H1 (cell line): ENCODE data around the gene SLX4. TPM values are rescaled to one million over a fixed set of nuclear protein-coding genes. Genes with fewer than 3 reads are reported as not detected.

Experiments used
- CTCF ChIA-PET: fragments of 300-600 bp; sonication (Branson Sonifier 250); formaldehyde crosslinking; loops from one replicate; lab custom pipeline; 2021; ENCODE audit not compliant: partially characterized antibody; lab: Charles Lee
- POLR2A ChIA-PET: fragments of 300-600 bp; sonication (Branson Sonifier 250); formaldehyde crosslinking; loops from one replicate; lab custom pipeline; 2021; ENCODE audit warnings: inconsistent platforms; ENCODE audit not compliant: partially characterized antibody; lab: Charles Lee
- DNase-seq, 2 experiments: peaks; one replicate each; pipeline versions ENCODE4 v3.0.0 to v3.0.0-alpha.2; 2010 to 2022; ENCODE audit warnings: low spot score in 2 of 2, low read depth in 1 of 2, mixed read lengths in 1 of 2
- FAIRE-seq: peaks from 2 replicates; lab custom pipeline; 2011; peaks lifted over from hg19 to GRCh38; lab: Jason Lieb, UNC
- H2AFZ ChIP-seq: 2 replicates; pipeline ENCODE4 v1.8.1; 2012; ENCODE audit warnings: low read length, inconsistent platforms
- H2AK5ac ChIP-seq: 2 replicates; pipeline ENCODE4 v1.6.1; 2013; ENCODE audit warnings: low read depth, low read length
- H2BK120ac ChIP-seq: replicated peaks from 2 replicates; pipeline ENCODE3; 2013; ENCODE audit warnings: low read depth, low read length, inconsistent platforms
- H2BK12ac ChIP-seq: 2 replicates; pipeline ENCODE4 v1.6.1; 2013; ENCODE audit warnings: low read depth, low read length
- H2BK15ac ChIP-seq: 2 replicates; pipeline ENCODE4 v1.6.1; 2013; ENCODE audit warnings: low read length
- H2BK20ac ChIP-seq: 2 replicates; pipeline ENCODE4 v1.6.1; 2013; ENCODE audit warnings: low read length
- H2BK5ac ChIP-seq: 2 replicates; pipeline ENCODE4 v1.6.1; 2013; ENCODE audit warnings: low read depth, low read length
- H3K14ac ChIP-seq: 2 replicates; pipeline ENCODE4 v1.6.1; 2013; ENCODE audit warnings: inconsistent platforms; ENCODE audit not compliant: insufficient read length
- H3K18ac ChIP-seq: 2 replicates; pipeline ENCODE4 v1.6.1; 2013; ENCODE audit warnings: low read length; ENCODE audit errors: extremely low read depth
- H3K23ac ChIP-seq: 2 replicates; pipeline ENCODE4 v1.6.1; 2013; ENCODE audit warnings: inconsistent platforms; ENCODE audit not compliant: insufficient read length
- H3K23me2 ChIP-seq: 2 replicates; pipeline ENCODE4 v1.6.1; 2013; ENCODE audit warnings: low read depth, low read length
- H3K27ac ChIP-seq: 2 replicates; pipeline ENCODE4 v1.6.1; 2011; ENCODE audit warnings: low read depth, low read length, inconsistent platforms
- H3K27me3 ChIP-seq, 4 experiments: replicated peaks in 1 of 4; 1 replicate in 1 of 4; 2 replicates in 3 of 4; pipeline versions ENCODE4 v1.6.1 to v1.8.1; 2011 to 2013; ENCODE audit warnings: low read length in 3 of 4, mild to moderate bottlenecking in 3 of 4, inconsistent platforms in 2 of 4, mixed read lengths in 2 of 4, moderate library complexity in 1 of 4; ENCODE audit not compliant: control insufficient read depth in 3 of 4, insufficient read depth in 3 of 4; ENCODE audit errors: extremely low read depth in 1 of 4
- H3K36me3 ChIP-seq, 4 experiments: 2 replicates each; pipeline versions ENCODE4 v1.6.1 to v1.8.1; 2011 to 2013; ENCODE audit warnings: mild to moderate bottlenecking in 4 of 4, low read length in 3 of 4, moderate library complexity in 2 of 4, control low read depth in 1 of 4, inconsistent platforms in 1 of 4; ENCODE audit not compliant: insufficient read depth in 4 of 4, control insufficient read depth in 2 of 4
- H3K4ac ChIP-seq: replicated peaks from 2 replicates; pipeline ENCODE3; 2013; ENCODE audit warnings: low read length, low read depth, mixed read lengths, inconsistent platforms; ENCODE audit not compliant: insufficient read length
- H3K4me1 ChIP-seq, 4 experiments: replicated peaks in 1 of 4; 1 replicate in 1 of 4; 2 replicates in 3 of 4; pipeline versions ENCODE4 v1.6.1 to v1.8.1; 2011 to 2013; ENCODE audit warnings: low read length in 3 of 4, inconsistent platforms in 2 of 4, mixed read lengths in 1 of 4; ENCODE audit not compliant: insufficient read depth in 4 of 4, control insufficient read depth in 3 of 4
- H3K4me2 ChIP-seq, 2 experiments: 2 replicates each; pipeline versions ENCODE4 v1.6.1 to v1.8.1; 2011 to 2013; ENCODE audit warnings: low read depth in 2 of 2, low read length in 2 of 2, control low read depth in 1 of 2, inconsistent platforms in 1 of 2, mild to moderate bottlenecking in 1 of 2; ENCODE audit not compliant: insufficient read depth in 1 of 2
- H3K4me3 ChIP-seq, 4 experiments: fragments of 200-600, 300-600 bp in 1 of 4; sonication (generic), shearing (Covaris generic), sonication (Bioruptor Twin) in 1 of 4; 2 replicates each; pipeline versions ENCODE4 v1.5.1 to v1.8.1; 2011 to 2016; ENCODE audit warnings: low read length in 4 of 4, low read depth in 3 of 4, control low read depth in 2 of 4, inconsistent platforms in 2 of 4, mild to moderate bottlenecking in 2 of 4, mixed read lengths in 1 of 4, moderate library complexity in 1 of 4; ENCODE audit not compliant: insufficient read depth in 2 of 4; ENCODE audit errors: extremely low read depth in 1 of 4
- H3K56ac ChIP-seq: replicated peaks from 2 replicates; pipeline ENCODE3; 2013; ENCODE audit warnings: low read depth, mild to moderate bottlenecking, mixed read lengths, low read length, inconsistent platforms; ENCODE audit not compliant: insufficient read length
- H3K79me1 ChIP-seq: 2 replicates; pipeline ENCODE4 v1.6.1; 2013; ENCODE audit warnings: low read depth, low read length, control low read depth
- H3K79me2 ChIP-seq, 2 experiments: 2 replicates each; pipeline versions ENCODE4 v1.6.1 to v1.8.1; 2012 to 2013; ENCODE audit warnings: low read length in 2 of 2, mild to moderate bottlenecking in 2 of 2, inconsistent platforms in 1 of 2; ENCODE audit not compliant: insufficient read depth in 2 of 2, control insufficient read depth in 1 of 2
- H3K9ac ChIP-seq, 4 experiments: replicated peaks in 1 of 4; 1 replicate in 1 of 4; 2 replicates in 3 of 4; pipeline versions ENCODE4 v1.6.1 to v1.8.1; 2011 to 2013; ENCODE audit warnings: low read depth in 3 of 4, low read length in 3 of 4, control low read depth in 2 of 4, mild to moderate bottlenecking in 2 of 4, moderate library complexity in 2 of 4, inconsistent platforms in 1 of 4; ENCODE audit errors: extremely low read depth in 1 of 4
- H3K9me3 ChIP-seq, 2 experiments: 2 replicates each; pipeline versions ENCODE4 v1.6.1 to v1.8.1; 2012 to 2013; ENCODE audit warnings: mild to moderate bottlenecking in 2 of 2, moderate library complexity in 2 of 2, control low read depth in 1 of 2, inconsistent platforms in 1 of 2, low read depth in 1 of 2, low read length in 1 of 2, mixed read lengths in 1 of 2; ENCODE audit not compliant: insufficient read depth in 2 of 2
- H4K20me1 ChIP-seq, 2 experiments: replicated peaks in 1 of 2; 2 replicates each; pipeline versions ENCODE3 to v1.8.1; 2011 to 2013; ENCODE audit warnings: inconsistent platforms in 2 of 2, low read length in 2 of 2, mild to moderate bottlenecking in 1 of 2; ENCODE audit not compliant: insufficient read depth in 2 of 2, control insufficient read depth in 1 of 2
- H4K5ac ChIP-seq: 2 replicates; pipeline ENCODE4 v1.6.1; 2013; ENCODE audit warnings: low read length, low read depth, mixed read lengths, inconsistent platforms; ENCODE audit not compliant: insufficient read length
- H4K8ac ChIP-seq: 2 replicates; pipeline ENCODE4 v1.8.0; 2013; ENCODE audit warnings: mild to moderate bottlenecking, moderate library complexity, low read length, inconsistent platforms; ENCODE audit not compliant: insufficient read depth; ENCODE audit errors: extremely low read depth
- H4K91ac ChIP-seq: replicated peaks from 2 replicates; pipeline ENCODE3; 2013; ENCODE audit warnings: low read length, mixed read lengths, inconsistent platforms; ENCODE audit not compliant: insufficient read length
- CEBPB ChIP-seq: IDR thresholded peaks from 2 replicates; pipeline ENCODE4 v1.6.1; 2012; ENCODE audit warnings: low read depth, low read length
- CHD2 ChIP-seq: IDR thresholded peaks from 2 replicates; pipeline ENCODE4 v1.6.1; 2012; ENCODE audit warnings: low read length, improper control_type of control experiment
- FOSL1 ChIP-seq: IDR thresholded peaks from 2 replicates; pipeline ENCODE4 v1.6.1; 2011; ENCODE audit warnings: mild to moderate bottlenecking, low read depth, low read length, moderate library complexity; ENCODE audit not compliant: insufficient read depth
- HDAC2 ChIP-seq, 2 experiments: fragments of 300-600 bp in 1 of 2; sonication (generic) in 1 of 2; IDR thresholded peaks; 2 replicates each; pipeline ENCODE4 v1.6.1; 2011 to 2012; ENCODE audit warnings: low read depth in 2 of 2, low read length in 2 of 2, mild to moderate bottlenecking in 2 of 2, moderate library complexity in 2 of 2, borderline replicate concordance in 1 of 2, inconsistent platforms in 1 of 2
- PHF8 ChIP-seq: fragments of 200-600 bp; sonication (generic); conservative IDR thresholded peaks from 2 replicates; pipeline ENCODE4 v1.7.1; 2012; ENCODE audit warnings: low read depth, mild to moderate bottlenecking, inconsistent platforms, low read length, moderate library complexity
- RBBP5 ChIP-seq: IDR thresholded peaks from 2 replicates; pipeline ENCODE4 v1.7.1; 2012; ENCODE audit warnings: low read depth, mild to moderate bottlenecking, inconsistent platforms, low read length, moderate library complexity, borderline replicate concordance
- RNF2 ChIP-seq: fragments of 200-900, 300-1000 bp; sonication (generic); IDR thresholded peaks from 2 replicates; pipeline ENCODE4 v1.7.1; 2016; ENCODE audit warnings: borderline replicate concordance, low read depth, mild to moderate bottlenecking, antibody characterized with exemption, low read length; ENCODE audit not compliant: poor library complexity, severe bottlenecking; ENCODE audit errors: missing control alignments
- RXRA ChIP-seq: IDR thresholded peaks from 2 replicates; pipeline ENCODE4 v1.6.1; 2011; ENCODE audit warnings: low read depth, mild to moderate bottlenecking, low read length, moderate library complexity; ENCODE audit not compliant: insufficient read depth
- SIN3A ChIP-seq, 2 experiments: IDR thresholded peaks in 1 of 2; conservative IDR thresholded peaks in 1 of 2; 2 replicates each; pipeline ENCODE4 v1.6.1; 2011 to 2012; ENCODE audit warnings: low read length in 2 of 2, improper control_type of control experiment in 1 of 2, low read depth in 1 of 2, mild to moderate bottlenecking in 1 of 2
- YY1 ChIP-seq: IDR thresholded peaks from 2 replicates; pipeline ENCODE4 v1.6.1; 2011; ENCODE audit warnings: low read depth, mild to moderate bottlenecking, low read length
- ZNF274 ChIP-seq: IDR thresholded peaks from 2 replicates; pipeline ENCODE4 v1.7.0; 2012; ENCODE audit warnings: low read length, borderline replicate concordance; ENCODE audit errors: extremely low read depth
- WGBS, 2 experiments: shearing (Covaris generic) in 1 of 2; methylation state at CpG; one replicate each; pipeline versions ENCODE4 v1.1.6 to v1.1.7; 2013 to 2015; ENCODE audit warnings: low lambda C conversion rate in 2 of 2, mixed read lengths in 2 of 2, inconsistent platforms in 1 of 2, low coverage in 1 of 2, missing lambda C conversion rate in 1 of 2; ENCODE audit not compliant: insufficient replicate concordance in 2 of 2, insufficient coverage in 1 of 2, insufficient read length in 1 of 2; ENCODE audit errors: extremely low coverage in 1 of 2, missing lambda C conversion rate in 1 of 2; 5-methylcytosine and 5-hydroxymethylcytosine counted together
- polyA plus RNA-seq, 7 experiments: library from polyadenylated mRNA; depleted of rRNA in 3 of 7; stranded (reverse) in 5 of 7; unstranded in 2 of 7; fragments of >200 nt in 5 of 7; fragments of 200-250 nt in 2 of 7; gene quantifications; 1 replicate in 5 of 7; 2 replicates in 1 of 7; 4 replicates in 1 of 7; pipeline versions ENCODE4 v1.2.1 to v1.2.3, GENCODE V29; 2011 to 2013; ENCODE audit warnings: missing spikeins in 2 of 7, mixed read lengths in 2 of 7
- total RNA-seq: library from RNA; stranded (reverse); fragmentation: NEBNext Ultra II Directional; extraction: Animal tissue kit (Norgen Biotek cat#: 25700); gene quantifications from 2 replicates; pipeline ENCODE4 v1.2.1, GENCODE V29; 2021

SLX4 gene
- total and polyA plus RNA-seq, 2 of the 8 experiments (the other 6 are each of a cell fraction or from before 2014, with no cell fraction given): 4.4 to 11.4 TPM

GRCh38 chr16:3642397-3643094 is 31.1 kb upstream of the SLX4 start:
- Histone ChIP-seq H2BK20ac (0 out of 2 replicates have a peak overlapping the region, but pooled peaks have one; percentile 7), H4K91ac (no peak overlapping the region), H3K56ac (no peak overlapping the region), H3K79me2 (no peaks in the 10 kb centered on the region), H4K20me1 (no peaks in the 10 kb centered on the region), H3K4ac (no peak overlapping the region), H2BK120ac (no peak overlapping the region), H3K36me3 (no peaks in the 10 kb centered on the region), H3K23me2 (no peaks in the 10 kb centered on the region), H3K23ac (no peak overlapping the region), H3K9me3 (no peaks in the 10 kb centered on the region), H3K79me1 (peaks cover 2% of the 10 kb centered on the region; the same call in 1 of the 2 replicates), H3K4me2 (no peak overlapping the region), H2BK5ac (peak overlapping the region; percentile 26; the same call in 1 of the 2 replicates), H2AFZ (no peak overlapping the region), H3K14ac (no peak overlapping the region), H4K8ac (peak overlapping the region; percentile 75; the same call in 1 of the 2 replicates), H3K27ac (no peak overlapping the region), H3K4me3 (no peak overlapping the region), H3K18ac (no peak overlapping the region), H3K4me1 (peaks cover 13 to 35% (median 24%) of the 10 kb centered on the region in 4 experiments), H3K9ac (no peak overlapping the region), H2BK12ac (peak overlapping the region; percentile 55; the same call in 1 of the 2 replicates), H4K5ac (no peak overlapping the region), H2BK15ac (peak overlapping the region; percentile 5; the same call in 1 of the 2 replicates), H3K27me3 (no peaks in the 10 kb centered on the region), H2AK5ac (no peak overlapping the region; the same call in 1 of the 2 replicates)
- ChIA-PET CTCF (interaction anchor here (0.8 to 3.2 kb wide), 4 partner anchors 8 to 15 kb away, joined by 3 to 11 read pairs (median 5); no protein-coding TSS in a partner anchor), POLR2A (interaction anchor here (0.6 to 1.5 kb wide), 6 partner anchors 9 to 74 kb away, joined by 3 to 5 read pairs (median 3); partner anchors contain the start of genes SLX4 and TRAP1)
- DNase-seq: peak in 1 of 2 experiments; percentile 46
- no peak for FAIRE-seq
- no peak for TF ChIP-seq RXRA
- no peak for TF ChIP-seq PHF8
- TF ChIP-seq SIN3A (conservative IDR thresholded peaks at IDR 0.05 in 1 of 2, IDR thresholded peaks at IDR 0.05 in 1 of 2; ENCODE audit: low read depth in 1 of 2, low read length in 2 of 2): no peak
- no peak for TF ChIP-seq CHD2
- no peak for TF ChIP-seq HDAC2 (IDR thresholded peaks at IDR 0.05; ENCODE audit: borderline replicate concordance in 1 of 2, low read depth in 2 of 2, low read length in 2 of 2)
- TF ChIP-seq ZNF274: no peak
- no peak for TF ChIP-seq YY1
- TF ChIP-seq FOSL1: no peak
- TF ChIP-seq CEBPB: no peak
- no peak for TF ChIP-seq RBBP5
- TF ChIP-seq RNF2: no peak
- 89% methylated on average over 21 of the region's 21 CpGs; no CpG with 5 or more reads in 1 of the 2 experiments for WGBS, 2 experiments
